GM18907 (cell line): ENCODE results near the gene CFAP46.
"Not testable (repeated sequence)": the region's sequence is repeated elsewhere in the genome, so short reads cannot be mapped to it uniquely, and the experiment has no call there.

ENCODE experiments used
- ATAC-seq: cut with Tn5 transposase; IDR thresholded peaks from one replicate; pipeline ENCODE4 v1.9.1; 2021; ENCODE audit warnings: mild to moderate bottlenecking, moderate library complexity; ENCODE audit not compliant: unreplicated experiment

Gene CFAP46

DNA sequence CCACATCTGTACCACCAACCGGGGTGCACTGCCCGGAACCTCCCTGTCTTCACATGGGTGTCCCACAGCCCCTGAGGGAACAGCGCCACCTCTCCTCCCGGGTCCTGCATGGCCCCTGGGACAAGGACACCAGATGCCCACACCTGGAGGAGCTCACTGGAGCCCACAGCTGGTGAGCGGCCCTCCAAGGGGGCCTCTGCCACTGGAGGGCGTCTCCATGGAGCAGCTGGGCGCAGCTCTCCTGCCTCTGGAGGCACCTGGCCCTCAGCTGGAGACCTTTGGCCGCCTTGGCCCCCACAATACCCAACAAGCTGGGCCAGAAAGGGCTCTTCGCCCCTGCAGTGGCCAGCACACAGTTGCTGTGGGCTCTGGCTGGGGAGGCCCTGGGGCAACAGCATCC, 149.2 kb downstream of the CFAP46 start:
- no peak for ATAC-seq

DNA sequence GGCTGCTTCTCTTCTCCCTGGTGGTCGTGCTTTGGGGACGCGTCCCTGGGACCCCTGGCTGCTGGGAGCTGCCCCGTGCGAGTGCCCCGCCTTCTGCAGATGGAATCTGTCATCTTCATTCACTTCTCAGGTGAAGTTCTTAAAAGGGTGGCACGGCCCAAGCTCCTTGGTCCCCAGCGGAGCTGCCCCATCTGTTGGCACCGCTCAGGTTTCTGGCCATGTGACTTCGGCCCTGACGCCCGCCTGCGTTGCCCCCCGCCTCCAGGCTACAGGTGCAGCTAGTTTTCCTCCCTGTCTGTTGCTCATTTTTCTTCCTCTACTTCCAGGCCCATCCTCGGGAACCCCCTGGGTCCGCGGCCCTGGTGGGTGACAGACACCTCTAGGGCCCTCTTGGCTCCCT, 149.6 kb downstream of the CFAP46 start:
- no peak for ATAC-seq

DNA sequence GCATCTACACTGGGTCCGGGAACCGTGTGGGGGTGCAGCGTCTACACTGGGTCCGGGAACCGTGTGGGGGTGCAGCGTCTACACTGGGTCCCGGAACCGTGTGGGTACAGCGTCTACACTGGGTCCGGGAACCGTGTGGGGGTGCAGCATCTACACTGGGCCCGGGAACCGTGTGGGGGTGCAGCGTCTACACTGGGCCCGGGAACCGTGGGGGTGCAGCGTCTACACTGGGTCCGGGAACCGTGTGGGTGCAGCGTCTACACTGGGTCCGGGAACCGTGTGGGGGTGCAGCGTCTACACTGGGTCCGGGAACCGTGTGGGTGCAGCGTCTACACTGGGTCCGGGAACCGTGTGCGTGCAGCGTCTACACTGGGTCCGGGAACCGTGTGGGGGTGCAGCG, 150.3 kb downstream of the CFAP46 start:
- not testable (repeated sequence) for ATAC-seq

GRCh38 chr10:132790934-132791829, 151.2 kb downstream of the CFAP46 start:
- no peak for ATAC-seq

- ATAC-seq, result no peak
Measured at GRCh38 chr10:132790470-132790869, 151.9 kb downstream of the CFAP46 start.

DNA sequence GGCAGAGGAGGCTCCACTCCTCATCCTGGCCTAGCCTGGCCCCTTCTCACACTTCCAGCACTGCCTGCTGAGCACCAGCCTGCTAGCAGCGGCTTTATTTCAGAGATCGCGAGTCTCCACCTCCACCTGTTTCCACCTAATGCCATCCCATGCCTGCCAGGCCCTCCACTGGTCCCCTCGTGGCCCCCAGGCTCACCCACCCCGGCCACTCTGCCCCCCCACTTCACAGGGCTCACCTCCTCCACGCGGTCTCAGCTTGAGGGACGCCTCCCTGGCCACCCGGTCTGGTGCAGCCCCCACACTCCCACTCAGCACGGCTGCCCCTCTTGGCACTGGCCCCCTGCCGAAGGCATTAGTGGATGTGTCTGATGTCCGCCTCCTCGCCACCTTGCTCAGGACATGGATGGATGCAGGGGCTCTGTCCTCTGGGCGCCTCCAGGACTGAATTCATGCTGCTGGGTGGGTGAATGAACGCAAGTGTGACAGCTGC, 152.7 kb downstream of the CFAP46 start:
- no peak for ATAC-seq

DNA sequence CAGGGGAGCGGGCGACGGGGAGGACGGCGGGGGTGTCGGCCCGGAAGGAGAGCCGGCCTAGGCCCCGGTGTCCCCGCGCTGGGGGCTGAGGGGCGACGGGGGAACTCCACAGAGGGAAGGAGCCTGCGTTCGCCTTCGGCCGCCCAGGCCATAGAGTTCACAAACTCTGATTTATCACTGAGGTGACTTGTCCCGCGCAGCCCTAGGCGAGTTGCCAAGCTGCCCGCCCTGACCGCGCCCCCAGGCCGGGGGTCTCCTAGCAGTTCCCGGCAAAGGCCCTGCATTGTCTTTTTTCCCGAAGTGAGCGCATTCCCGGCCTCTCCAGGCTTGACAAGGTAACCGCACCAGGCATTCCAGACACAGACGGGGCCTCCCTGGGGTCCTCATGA, 153.5 kb downstream of the CFAP46 start:
- ATAC-seq, result no peak

- ATAC-seq, result no peak
Measured at GRCh38 chr10:132788180-132788830, 154.1 kb downstream of the CFAP46 start.

DNA sequence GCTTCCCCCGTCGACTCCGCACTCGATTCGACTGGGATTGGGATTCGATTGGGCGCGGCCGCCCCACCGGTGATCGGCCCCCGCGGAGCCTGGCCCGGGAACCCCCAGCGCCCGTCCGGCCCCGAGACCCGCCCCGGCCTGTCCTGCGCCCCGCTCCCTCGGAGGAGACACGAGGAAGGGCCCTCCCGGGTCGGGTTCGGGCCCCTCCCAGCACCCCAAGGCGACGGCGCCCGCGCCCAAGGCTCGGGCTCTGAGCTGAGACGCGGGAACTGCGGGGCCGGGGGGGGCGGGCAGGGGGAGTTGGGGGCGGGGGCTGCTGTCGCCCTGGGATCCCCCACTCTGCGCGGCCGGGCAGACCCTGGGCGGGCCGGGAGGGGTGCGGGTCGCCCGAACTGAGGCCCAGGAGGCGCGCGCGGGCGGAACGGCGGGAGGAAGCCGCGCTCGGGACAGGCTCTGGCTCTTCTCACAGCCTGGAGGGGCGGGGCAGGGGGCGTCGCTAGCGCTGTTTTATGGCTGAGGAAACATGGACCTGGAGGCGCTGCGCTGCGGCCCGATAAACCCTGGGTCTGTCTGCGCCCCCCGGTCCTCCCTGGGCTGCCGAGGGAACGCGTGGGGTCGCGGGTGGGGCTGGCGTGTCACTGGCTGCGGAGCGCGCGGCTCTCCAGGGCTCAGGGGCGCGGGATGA, 154.7 kb downstream of the CFAP46 start:
- no peak for ATAC-seq

- no peak for ATAC-seq
Measured at GRCh38 chr10:132786884-132787494, 155.4 kb downstream of the CFAP46 start.

DNA sequence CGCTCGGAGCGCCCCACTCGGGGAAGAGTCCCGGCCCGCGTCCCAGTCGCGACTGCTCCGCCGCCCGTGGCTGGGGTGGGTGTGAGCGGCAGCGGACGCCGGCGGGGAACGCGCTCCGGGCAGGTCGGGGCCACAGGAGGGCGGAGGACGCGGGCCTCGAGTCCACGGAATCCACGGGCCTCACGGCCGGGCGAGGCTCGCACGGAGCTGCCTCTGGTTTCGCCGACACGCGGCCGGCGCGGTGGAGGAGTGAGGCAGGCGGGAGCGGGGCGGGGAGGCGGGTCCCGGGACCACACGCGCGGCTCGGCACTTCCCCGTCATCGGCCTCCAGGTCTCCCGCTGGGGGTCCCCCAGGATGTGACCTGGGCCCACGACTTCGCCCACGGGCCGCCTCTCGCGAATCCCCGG, 155.9 kb downstream of the CFAP46 start:
- ATAC-seq, result no peak

GRCh38 chr10:132785723-132786475, 156.5 kb downstream of the CFAP46 start, which contains the start of gene NKX6-2:
Gene NKX6-2 (minus strand): TSS chr10:132786147. CDS start chr10:132785948, 199 bp downstream.
- ATAC-seq, result no peak

GRCh38 chr10:132784866-132785722, 157.3 kb downstream of the CFAP46 start:
- ATAC-seq, result no peak

DNA sequence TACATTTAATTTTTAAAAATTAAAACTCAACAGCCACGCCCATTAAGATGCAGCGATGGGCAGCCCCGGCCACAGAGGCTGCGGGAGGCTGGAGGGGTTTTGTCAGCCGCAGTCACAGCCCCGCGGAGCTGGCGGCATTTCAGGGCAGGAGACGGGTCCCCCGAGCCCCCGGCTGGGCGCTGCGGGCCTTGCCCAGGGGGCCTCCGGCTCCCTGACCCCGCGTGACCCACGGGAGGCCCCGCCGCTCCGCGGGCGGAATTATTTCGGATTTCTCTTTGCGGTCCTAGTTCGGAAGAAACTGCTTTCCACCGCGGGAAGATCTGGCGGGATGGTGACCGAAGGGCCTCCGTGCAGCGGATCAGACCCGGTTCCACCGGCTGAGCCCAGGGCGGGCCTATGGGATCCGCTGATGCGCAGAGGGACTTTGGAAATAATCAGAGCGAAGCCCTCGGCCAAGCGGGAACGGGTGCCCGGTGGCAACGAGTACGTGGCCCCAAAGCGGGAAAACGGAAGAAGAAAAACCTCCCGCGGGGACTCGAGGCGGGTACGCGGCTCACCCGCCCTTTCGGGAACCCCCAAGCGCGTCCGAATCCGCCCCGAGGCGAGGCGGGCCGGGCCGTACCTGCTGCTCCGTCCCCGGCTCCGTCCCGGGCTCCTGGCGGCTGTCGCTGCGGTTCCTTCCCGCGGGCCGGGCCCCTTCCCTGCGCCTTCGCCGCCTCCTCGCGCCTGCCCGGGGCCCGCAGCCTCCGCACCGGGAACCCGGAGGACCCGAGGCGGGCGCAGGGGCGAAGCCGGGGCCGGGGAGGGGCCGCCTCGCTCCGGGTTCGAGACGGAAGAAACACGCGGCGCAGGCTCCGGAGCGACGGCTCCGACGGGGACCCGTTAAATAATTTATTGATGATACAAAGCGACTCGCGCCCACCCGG, 158.2 kb downstream of the CFAP46 start:
- no peak for ATAC-seq

DNA sequence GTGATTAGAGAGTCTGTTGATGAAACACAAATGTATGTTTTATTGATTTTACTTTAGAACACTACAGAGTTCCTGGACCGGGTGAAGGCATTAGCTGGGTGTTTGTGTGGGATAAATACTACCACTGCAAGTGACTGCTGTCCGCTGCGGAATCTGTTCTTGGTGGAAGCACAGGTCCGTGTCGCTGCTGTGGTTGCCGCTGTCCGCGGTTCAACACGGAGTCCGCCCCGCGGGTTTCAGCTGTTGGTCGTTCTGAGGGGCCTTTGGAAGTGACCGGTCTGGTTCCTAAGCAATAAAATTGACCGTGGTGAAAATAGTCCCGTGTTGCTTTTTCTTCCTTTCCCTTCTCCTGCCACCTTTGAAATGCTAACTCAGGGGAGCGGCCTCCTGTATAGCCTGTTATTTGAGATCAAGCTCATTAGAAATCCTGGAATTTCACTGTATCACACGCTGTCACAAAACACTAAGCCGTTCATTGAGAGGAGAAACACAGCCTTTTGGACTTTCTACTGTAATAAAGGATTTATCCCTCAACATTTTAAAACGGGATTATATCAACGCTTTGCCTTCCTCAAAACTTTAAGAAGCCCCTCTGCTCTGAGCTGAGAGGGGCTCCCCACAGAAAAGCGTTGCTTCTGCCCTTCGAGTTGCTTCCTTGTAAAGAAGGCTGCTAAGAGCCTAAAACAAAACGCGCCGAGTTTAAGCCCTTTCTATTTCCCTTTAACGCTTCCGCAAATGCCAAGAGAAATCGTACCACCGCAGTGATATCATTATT, 159.0 kb downstream of the CFAP46 start:
- ATAC-seq, result no peak

GRCh38 chr10:132781556-132781955, 160.8 kb downstream of the CFAP46 start:
- ATAC-seq, result no peak

DNA sequence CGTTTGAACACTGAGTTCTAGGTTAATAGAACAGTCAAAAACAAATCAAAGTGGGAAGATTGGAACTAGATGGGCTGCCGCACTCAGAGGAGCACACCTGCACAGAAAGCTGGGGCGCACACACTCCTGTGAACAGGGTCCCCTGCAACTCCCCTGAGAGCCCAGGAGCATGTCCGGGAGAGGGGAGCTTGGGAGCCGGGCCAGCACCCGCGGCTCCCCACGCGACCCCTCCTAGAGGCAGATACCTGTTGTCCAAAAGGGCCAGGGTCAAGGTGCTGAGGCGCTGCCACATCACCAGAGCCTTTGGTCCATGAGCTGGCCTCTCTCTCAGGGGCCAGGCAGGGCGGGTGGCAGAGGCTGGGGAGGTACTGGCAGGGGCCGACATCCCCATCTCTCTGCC, 162.0 kb downstream of the CFAP46 start:
- ATAC-seq, result no peak
